KMS-11 (cell line): ENCODE measurements around the gene COL1A1.

Experiments used
- H2AFZ ChIP-seq: fragments of 200-600 bp; sonication (generic); 2 replicates; pipeline ENCODE4 v1.6.1; 2016; ENCODE audit warnings: antibody characterized with exemption, mixed run types, low read depth
- H3K27ac ChIP-seq: fragments of 200-600 bp; sonication (generic); 2 replicates; pipeline ENCODE4 v1.6.1; 2016; ENCODE audit warnings: mild to moderate bottlenecking, mixed run types
- H3K27me3 ChIP-seq: fragments of 200-600 bp; sonication (generic); 2 replicates; pipeline ENCODE4 v1.6.1; 2017; ENCODE audit warnings: mild to moderate bottlenecking, low read depth, mixed run types, moderate library complexity; ENCODE audit not compliant: insufficient read depth
- H3K36me3 ChIP-seq: fragments of 200-600 bp; sonication (generic); 2 replicates; pipeline ENCODE4 v1.6.1; 2017; ENCODE audit warnings: mild to moderate bottlenecking, mixed run types; ENCODE audit not compliant: insufficient read depth
- H3K4me1 ChIP-seq: fragments of 200-600 bp; sonication (generic); 2 replicates; pipeline ENCODE4 v1.6.1; 2016; ENCODE audit warnings: mild to moderate bottlenecking, low read depth, mixed run types; ENCODE audit not compliant: poor library complexity, severe bottlenecking
- H3K4me2 ChIP-seq: fragments of 200-600 bp; sonication (generic); 2 replicates; pipeline ENCODE4 v1.7.0; 2016; ENCODE audit warnings: mild to moderate bottlenecking, mixed run types
- H3K4me3 ChIP-seq: fragments of 200-600 bp; sonication (generic); IDR thresholded peaks from 2 replicates; pipeline ENCODE4 v1.6.1; 2017; ENCODE audit warnings: low read depth, low read length, mixed read lengths; ENCODE audit not compliant: insufficient read depth
- H3K79me2 ChIP-seq: fragments of 200-600 bp; sonication (generic); 2 replicates; pipeline ENCODE4 v1.6.1; 2016; ENCODE audit warnings: low read depth, mixed run types; ENCODE audit not compliant: insufficient read depth
- H3K9ac ChIP-seq: fragments of 200-600 bp; sonication (generic); 2 replicates; pipeline ENCODE4 v1.6.1; 2016; ENCODE audit warnings: mild to moderate bottlenecking, mixed run types
- H4K20me1 ChIP-seq: fragments of 200-600 bp; sonication (generic); 2 replicates; pipeline ENCODE4 v1.6.1; 2016; ENCODE audit warnings: mild to moderate bottlenecking, mixed run types; ENCODE audit not compliant: insufficient read depth
- TF ChIP-seq, protein P1 (sequence below): fragments of 200-600 bp; sonication (generic); conservative IDR thresholded peaks from 2 replicates; pipeline ENCODE4 v1.6.1; 2017; ENCODE audit warnings: low read depth, mild to moderate bottlenecking, antibody characterized with exemption, low read length, moderate library complexity, mixed read lengths

Gene COL1A1

GRCh38 chr17:50221266-50221863 is 19.9 kb upstream of the COL1A1 start:
- H3K4me2 ChIP-seq, result no peak overlapping the region
- H3K36me3 ChIP-seq, result no peaks in the 10 kb centered on the region
- H3K9ac ChIP-seq, result no peak overlapping the region
- no peaks in the 10 kb centered on the region for H4K20me1 ChIP-seq
- H3K27me3 ChIP-seq, result no peaks in the 10 kb centered on the region; the same call in 1 of the 2 replicates
- H3K4me1 ChIP-seq, result no peaks in the 10 kb centered on the region
- H2AFZ ChIP-seq, result no peak overlapping the region
- no peak overlapping the region for H3K27ac ChIP-seq
- TF ChIP-seq, protein P1, sequence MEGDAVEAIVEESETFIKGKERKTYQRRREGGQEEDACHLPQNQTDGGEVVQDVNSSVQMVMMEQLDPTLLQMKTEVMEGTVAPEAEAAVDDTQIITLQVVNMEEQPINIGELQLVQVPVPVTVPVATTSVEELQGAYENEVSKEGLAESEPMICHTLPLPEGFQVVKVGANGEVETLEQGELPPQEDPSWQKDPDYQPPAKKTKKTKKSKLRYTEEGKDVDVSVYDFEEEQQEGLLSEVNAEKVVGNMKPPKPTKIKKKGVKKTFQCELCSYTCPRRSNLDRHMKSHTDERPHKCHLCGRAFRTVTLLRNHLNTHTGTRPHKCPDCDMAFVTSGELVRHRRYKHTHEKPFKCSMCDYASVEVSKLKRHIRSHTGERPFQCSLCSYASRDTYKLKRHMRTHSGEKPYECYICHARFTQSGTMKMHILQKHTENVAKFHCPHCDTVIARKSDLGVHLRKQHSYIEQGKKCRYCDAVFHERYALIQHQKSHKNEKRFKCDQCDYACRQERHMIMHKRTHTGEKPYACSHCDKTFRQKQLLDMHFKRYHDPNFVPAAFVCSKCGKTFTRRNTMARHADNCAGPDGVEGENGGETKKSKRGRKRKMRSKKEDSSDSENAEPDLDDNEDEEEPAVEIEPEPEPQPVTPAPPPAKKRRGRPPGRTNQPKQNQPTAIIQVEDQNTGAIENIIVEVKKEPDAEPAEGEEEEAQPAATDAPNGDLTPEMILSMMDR, result no peak
- no peak overlapping the region for H3K4me3 ChIP-seq
- no peaks in the 10 kb centered on the region for H3K79me2 ChIP-seq

GRCh38 chr17:50220811-50221210 is 19.4 kb upstream of the COL1A1 start:
- Histone ChIP-seq H3K36me3 (no peaks in the 10 kb centered on the region), H3K27me3 (no peaks in the 10 kb centered on the region; the same call in 1 of the 2 replicates), H2AFZ (no peak overlapping the region), H3K9ac (no peak overlapping the region), H3K4me2 (no peak overlapping the region), H3K4me3 (no peak overlapping the region), H3K79me2 (no peaks in the 10 kb centered on the region), H3K27ac (no peak overlapping the region), H3K4me1 (no peaks in the 10 kb centered on the region), H4K20me1 (no peaks in the 10 kb centered on the region)
- TF ChIP-seq, protein P1, result no peak

DNA sequence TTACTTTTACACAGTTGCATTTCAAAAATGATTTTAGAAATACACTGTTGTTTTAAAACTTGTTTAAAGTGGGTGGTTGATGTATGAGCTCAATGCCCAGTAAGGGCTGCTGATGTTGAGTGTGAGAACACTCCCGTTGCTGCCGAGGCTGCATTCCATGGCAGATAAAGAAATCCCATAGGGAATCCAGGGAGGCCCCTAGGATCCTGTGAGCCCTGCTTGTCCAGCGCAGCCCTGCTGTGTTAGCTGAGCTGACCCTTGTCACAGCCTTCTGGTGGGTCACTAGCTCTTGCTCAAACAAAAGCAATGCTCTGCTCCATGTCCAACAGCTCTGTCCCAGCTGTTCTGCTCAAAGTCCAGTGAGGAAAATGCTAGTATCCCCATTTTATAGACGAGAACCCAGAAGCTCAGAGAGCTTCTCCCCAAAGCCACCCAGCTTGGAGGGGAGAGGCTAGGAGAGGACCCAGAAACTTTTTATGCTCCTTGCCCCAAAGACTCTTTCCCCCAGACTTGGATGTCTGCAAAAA is 18.6 kb upstream of the COL1A1 start:
- Histone ChIP-seq H3K79me2 (no peaks in the 10 kb centered on the region), H3K27me3 (no peaks in the 10 kb centered on the region; the same call in 1 of the 2 replicates), H3K9ac (no peak overlapping the region), H3K4me3 (no peak overlapping the region), H3K36me3 (no peaks in the 10 kb centered on the region), H3K27ac (no peak overlapping the region), H2AFZ (no peak overlapping the region), H3K4me1 (no peaks in the 10 kb centered on the region), H4K20me1 (no peaks in the 10 kb centered on the region), H3K4me2 (no peak overlapping the region)
- TF ChIP-seq, protein P1, result no peak

DNA sequence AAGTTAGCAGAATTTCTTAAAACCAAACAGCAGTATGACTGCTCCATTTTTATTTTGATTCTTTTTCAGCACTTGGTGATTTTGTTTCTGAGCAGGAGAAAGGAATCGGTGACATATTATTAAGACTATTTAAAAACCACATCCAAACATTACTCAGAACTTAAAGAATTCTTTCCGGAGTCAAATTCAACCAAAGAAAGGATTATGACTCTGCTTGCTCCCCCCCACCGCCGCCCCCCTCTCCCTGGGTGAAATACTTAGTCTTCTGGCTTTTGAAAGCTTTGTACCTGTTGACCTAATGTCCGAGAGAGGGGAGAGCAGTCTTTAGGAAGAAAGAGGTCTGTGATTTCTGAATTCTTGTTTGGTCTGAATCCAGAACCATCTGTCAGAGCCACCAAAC is 17.9 kb upstream of the COL1A1 start:
- Histone ChIP-seq H3K79me2 (no peaks in the 10 kb centered on the region), H3K4me3 (no peak overlapping the region), H3K9ac (no peak overlapping the region), H4K20me1 (no peaks in the 10 kb centered on the region), H3K27ac (no peak overlapping the region), H2AFZ (no peak overlapping the region), H3K4me1 (no peaks in the 10 kb centered on the region), H3K36me3 (no peaks in the 10 kb centered on the region), H3K27me3 (no peaks in the 10 kb centered on the region; the same call in 1 of the 2 replicates), H3K4me2 (no peak overlapping the region)
- TF ChIP-seq, protein P1, result no peak
